Upper lobe of right lung (tissue), 1 donor: ENCODE measurements around the gene ZNF562. TPM values are rescaled to one million over a fixed set of nuclear protein-coding genes. Genes with fewer than 3 reads are reported as not detected.

ENCODE experiments used
- ATAC-seq: fragments of 200-7000 bp; cut with Tn5 transposase; one replicate; pipeline ENCODE4 v1.9.1; 2020; ENCODE audit warnings: mild to moderate bottlenecking, moderate library complexity
- DNase-seq: peaks from one replicate; pipeline ENCODE4 v3.0.0-alpha.2; 2020
- H3K27ac ChIP-seq: fragments of 200-600 bp; one replicate; pipeline ENCODE4 v1.8.0; 2022
- H3K27me3 ChIP-seq: fragments of 200-600 bp; one replicate; pipeline ENCODE4 v1.8.0; 2022; ENCODE audit warnings: mild to moderate bottlenecking
- H3K36me3 ChIP-seq: fragments of 200-600 bp; one replicate; pipeline ENCODE4 v1.8.0; 2022
- H3K4me1 ChIP-seq: fragments of 200-600 bp; one replicate; pipeline ENCODE4 v1.8.0; 2022
- H3K4me3 ChIP-seq: fragments of 200-600 bp; one replicate; pipeline ENCODE4 v1.8.0; 2022; ENCODE audit warnings: mild to moderate bottlenecking
- H3K9me3 ChIP-seq: fragments of 200-600 bp; one replicate; pipeline ENCODE4 v1.8.0; 2022
- CTCF ChIP-seq: fragments of 200-600 bp; IDR thresholded peaks from one replicate; pipeline ENCODE4 v1.8.0; 2022; ENCODE audit warnings: antibody characterized with exemption
- intact Hi-C: fragments of 100-400 bp; cut with DNase I; formaldehyde crosslinking; loops from one replicate; pipeline ENCODE4 v1.11.0; 2022
- total RNA-seq: library from RNA; stranded (reverse); fragmentation: NEBNext Ultra II Directional; extraction: Animal tissue kit (Norgen Biotek cat#: 25700); gene quantifications from one replicate; pipeline ENCODE4 v1.2.1, GENCODE V29; 2021
- donor health status: DM: no; HTN: yes; CAD: no; lungs with severe emphysema.

Gene ZNF562
- total RNA-seq, 1 donor from 2014 or later: 31.6 TPM

GRCh38 chr19:9610484-9611113, 64.3 kb downstream of the ZNF562 start:
- no peak overlapping the region for H3K27ac ChIP-seq
- ATAC-seq: no peak
- intact Hi-C loops: no loop called here
- H3K27me3 ChIP-seq: no peaks in the 10 kb centered on the region
- no peak for TF ChIP-seq CTCF
- H3K4me1 ChIP-seq: no peaks in the 10 kb centered on the region
- H3K36me3 ChIP-seq: peaks cover 53% of the 10 kb centered on the region
- H3K4me3 ChIP-seq: no peak overlapping the region
- DNase-seq: no peak
- peaks cover 46% of the 10 kb centered on the region for H3K9me3 ChIP-seq

- TF ChIP-seq CTCF: no peak
- Histone ChIP-seq H3K27ac (no peak overlapping the region), H3K4me3 (no peak overlapping the region), H3K36me3 (peaks cover 37% of the 10 kb centered on the region), H3K9me3 (peaks cover 46% of the 10 kb centered on the region), H3K27me3 (no peaks in the 10 kb centered on the region), H3K4me1 (no peaks in the 10 kb centered on the region)
- intact Hi-C loops: no loop called here
- no peak for ATAC-seq
- DNase-seq: no peak
These were observed 66.0 kb downstream of the ZNF562 start for GRCh38 chr19:9608912-9609311.

- no peak overlapping the region for H3K27ac ChIP-seq
- H3K36me3 ChIP-seq: no peaks in the 10 kb centered on the region
- no peak overlapping the region for H3K4me3 ChIP-seq
- DNase-seq (no peak), ATAC-seq (no peak)
- intact Hi-C loops: no loop called here
- TF ChIP-seq CTCF: no peak
- no peaks in the 10 kb centered on the region for H3K27me3 ChIP-seq
- H3K4me1 ChIP-seq: no peaks in the 10 kb centered on the region
- no peaks in the 10 kb centered on the region for H3K9me3 ChIP-seq
These were observed 77.9 kb downstream of the ZNF562 start for GRCh38 chr19:9597027-9597426.

Other genes with a start within 250 kb of the ZNF562 start
- 24.5 TPM for gene ZNF266, start 239.5 kb downstream of the ZNF562 start, total RNA-seq
- gene ZNF560, start 176.5 kb downstream of the ZNF562 start, total RNA-seq: not detected
- 15.3 TPM for gene ZNF426, start 136.5 kb downstream of the ZNF562 start, total RNA-seq
- 25.1 TPM for gene ZNF121, start 90.6 kb downstream of the ZNF562 start, total RNA-seq
- 34.7 TPM for gene ZNF561, start 53.9 kb downstream of the ZNF562 start, total RNA-seq
- gene ZNF846, start 93.6 kb upstream of the ZNF562 start, total RNA-seq: 10.2 TPM
- gene FBXL12, start 144.0 kb upstream of the ZNF562 start, total RNA-seq: 21.5 TPM
- 220 TPM for gene UBL5, start 152.8 kb upstream of the ZNF562 start, total RNA-seq
- gene PIN1, start 160.2 kb upstream of the ZNF562 start, total RNA-seq: 50.3 TPM